HCT116 (cell line): ENCODE measurements around the gene NBEAL2. TPM values are rescaled to one million over a fixed set of nuclear protein-coding genes. Genes with fewer than 3 reads are reported as not detected.

ENCODE experiments used
- ATAC-seq: fragments of 200-7000 bp; cut with Tn5 transposase; 2 replicates; pipeline ENCODE4 v1.9.1; 2020; ENCODE audit warnings: mild to moderate bottlenecking, moderate library complexity
- BruUV-seq: library from RNA; stranded (reverse); fragments of 400-500 nt; replicated peaks from 2 replicates; lab custom pipeline; 2021; lab: Mats Ljungman, UMichigan
- CTCF ChIA-PET: fragments of 300-600 bp; sonication (Branson Sonifier 250); formaldehyde crosslinking; loops from one replicate; lab custom pipeline; 2021; ENCODE audit warnings: antibody characterized with exemption; lab: Charles Lee
- POLR2A ChIA-PET: fragments of 300-600, 350-600 bp; sonication (Branson Sonifier 250); formaldehyde crosslinking; loops from one replicate; lab custom pipeline; 2021; ENCODE audit warnings: antibody characterized with exemption; lab: Charles Lee
- RAD21 ChIA-PET, 2 experiments: fragments of 300-600 bp; sonication (Branson Sonifier 250); formaldehyde crosslinking; loops; one replicate each; lab custom pipeline; 2023; ENCODE audit warnings: low total read pairs in 2 of 2; ENCODE audit not compliant: uncharacterized antibody in 2 of 2, unreplicated experiment in 2 of 2, low non-redundant PET in 1 of 2; lab: Charles Lee
- DNase-seq: peaks from one replicate; pipeline ENCODE4 v3.0.0-alpha.2; 2010; ENCODE audit warnings: low read depth, low spot score
- H2AFZ ChIP-seq: fragments of 200-600 bp; shearing (Covaris generic), sonication (generic); 2 replicates; pipeline ENCODE4 v1.6.1; 2017; ENCODE audit warnings: low read depth, mixed run types, mixed read lengths, antibody characterized with exemption, low read length; ENCODE audit not compliant: poor library complexity, severe bottlenecking
- H3K27ac ChIP-seq: 2 replicates; pipeline ENCODE4 v1.5.1; 2012; ENCODE audit warnings: low read depth, low read length
- H3K27me3 ChIP-seq: fragments of 200-600 bp; sonication (generic); 2 replicates; pipeline ENCODE4 v1.6.1; 2016; ENCODE audit warnings: mixed run types, low read length, mixed read lengths; ENCODE audit not compliant: insufficient read depth
- H3K36me3 ChIP-seq, 2 experiments: fragments of 200-500 bp in 1 of 2; fragments of 200-600 bp in 1 of 2; sonication (Bioruptor generic) in 1 of 2; sonication (generic) in 1 of 2; 2 replicates each; pipeline versions ENCODE4 v1.5.1 to v1.6.1; 2014 to 2016; ENCODE audit warnings: low read length in 2 of 2, inconsistent platforms in 1 of 2, mixed read lengths in 1 of 2, mixed run types in 1 of 2; ENCODE audit not compliant: insufficient read depth in 2 of 2, control insufficient read depth in 1 of 2
- H3K4me1 ChIP-seq, 2 experiments: fragments of 200-600 bp in 1 of 2; sonication (generic) in 1 of 2; 2 replicates each; pipeline versions ENCODE4 v1.5.1 to v1.6.1; 2012 to 2017; ENCODE audit warnings: low read length in 2 of 2, inconsistent platforms in 1 of 2, mild to moderate bottlenecking in 1 of 2, mixed read lengths in 1 of 2, mixed run types in 1 of 2, moderate library complexity in 1 of 2; ENCODE audit not compliant: insufficient read depth in 2 of 2, control insufficient read depth in 1 of 2
- H3K4me2 ChIP-seq: fragments of 200-600 bp; sonication (generic); 2 replicates; pipeline ENCODE4 v1.6.1; 2017; ENCODE audit warnings: mixed run types, low read length, mixed read lengths
- H3K4me3 ChIP-seq, 2 experiments: fragments of 200-600 bp in 1 of 2; sonication (generic) in 1 of 2; replicated peaks in 1 of 2; 2 replicates each; pipeline ENCODE4 v1.5.1; 2011 to 2016; ENCODE audit warnings: low read length in 2 of 2, control low read depth in 1 of 2, low read depth in 1 of 2, mild to moderate bottlenecking in 1 of 2, mixed read lengths in 1 of 2, mixed run types in 1 of 2
- H3K79me2 ChIP-seq: fragments of 200-600 bp; sonication (generic); 2 replicates; pipeline ENCODE4 v1.6.1; 2017; ENCODE audit warnings: mild to moderate bottlenecking, mixed run types, low read length, moderate library complexity, mixed read lengths; ENCODE audit not compliant: insufficient read depth
- H3K9ac ChIP-seq: fragments of 200-600 bp; sonication (generic); 2 replicates; pipeline ENCODE4 v1.6.1; 2016; ENCODE audit warnings: low read length, mixed read lengths
- H3K9me2 ChIP-seq: fragments of 200-600 bp; sonication (generic), shearing (Covaris generic); 2 replicates; pipeline ENCODE4 v1.6.1; 2017; ENCODE audit warnings: mixed run types, mild to moderate bottlenecking, moderate library complexity; ENCODE audit not compliant: insufficient read depth
- H3K9me3 ChIP-seq, 2 experiments: fragments of 200-500 bp in 1 of 2; fragments of 200-600 bp in 1 of 2; sonication (Bioruptor generic) in 1 of 2; sonication (generic) in 1 of 2; 2 replicates each; pipeline ENCODE4 v1.6.1; 2014 to 2017; ENCODE audit warnings: low read length in 2 of 2, mixed read lengths in 2 of 2, inconsistent platforms in 1 of 2, low read depth in 1 of 2, mild to moderate bottlenecking in 1 of 2, mixed run types in 1 of 2, moderate library complexity in 1 of 2; ENCODE audit not compliant: control insufficient read depth in 1 of 2, insufficient read depth in 1 of 2
- H4K20me1 ChIP-seq: fragments of 200-600 bp; sonication (generic), shearing (Covaris generic); 2 replicates; pipeline ENCODE4 v1.6.1; 2017; ENCODE audit warnings: mixed run types, mild to moderate bottlenecking, moderate library complexity; ENCODE audit not compliant: insufficient read depth
- ATF3 ChIP-seq: IDR thresholded peaks from 2 replicates; pipeline ENCODE4 v1.6.1; 2012
- CBX3 ChIP-seq: IDR thresholded peaks from 2 replicates; pipeline ENCODE4 v1.6.1; 2012; ENCODE audit warnings: low read depth
- CEBPB ChIP-seq: IDR thresholded peaks from 2 replicates; pipeline ENCODE4 v1.6.1; 2012; ENCODE audit warnings: low read depth
- CTCF ChIP-seq, 3 experiments: fragments of 200-600 bp in 1 of 3; sonication (generic) in 1 of 3; IDR thresholded peaks in 2 of 3; conservative IDR thresholded peaks in 1 of 3; 2 replicates each; pipeline ENCODE4 v1.5.1; 2012 to 2017; ENCODE audit warnings: low read depth in 2 of 3, low read length in 2 of 3, antibody characterized with exemption in 1 of 3, borderline replicate concordance in 1 of 3, control low read depth in 1 of 3, mild to moderate bottlenecking in 1 of 3, mixed read lengths in 1 of 3, mixed run types in 1 of 3, moderate library complexity in 1 of 3; ENCODE audit not compliant: insufficient read depth in 1 of 3
- ELF1 ChIP-seq: IDR thresholded peaks from 2 replicates; pipeline ENCODE4 v1.6.1; 2012; ENCODE audit warnings: low read depth, borderline replicate concordance
- EZH2 ChIP-seq: fragments of 200-600 bp; sonication (generic); IDR thresholded peaks from 2 replicates; pipeline ENCODE4 v1.6.1; 2017; ENCODE audit warnings: antibody characterized with exemption, mixed run types
- EZH2phosphoT487 ChIP-seq: fragments of 200-600 bp; IDR thresholded peaks from 2 replicates; pipeline ENCODE4 v1.6.1; 2018; ENCODE audit warnings: antibody characterized with exemption, borderline replicate concordance
- FOSL1 ChIP-seq: IDR thresholded peaks from 2 replicates; pipeline ENCODE4 v1.6.1; 2012; ENCODE audit warnings: low read depth
- JUND ChIP-seq: IDR thresholded peaks from 2 replicates; pipeline ENCODE4 v1.6.1; 2012
- MAX ChIP-seq: IDR thresholded peaks from 2 replicates; pipeline ENCODE4 v1.6.1; 2012
- POLR2A ChIP-seq: IDR thresholded peaks from 2 replicates; pipeline ENCODE4 v1.7.0; 2011; ENCODE audit warnings: borderline replicate concordance; ENCODE audit not compliant: insufficient read depth, insufficient read length; ENCODE audit errors: extremely low read depth
- POLR2AphosphoS5 ChIP-seq: IDR thresholded peaks from 2 replicates; pipeline ENCODE4 v1.6.1; 2011; ENCODE audit warnings: mild to moderate bottlenecking, low read depth, low read length, moderate library complexity
- REST ChIP-seq: IDR thresholded peaks from 2 replicates; pipeline ENCODE4 v1.6.1; 2012; ENCODE audit warnings: low read depth
- SIN3A ChIP-seq: IDR thresholded peaks from 2 replicates; pipeline ENCODE4 v1.6.1; 2012; ENCODE audit warnings: low read depth
- SP1 ChIP-seq: IDR thresholded peaks from 2 replicates; pipeline ENCODE4 v1.6.1; 2012; ENCODE audit warnings: low read depth
- SRF ChIP-seq: IDR thresholded peaks from 2 replicates; pipeline ENCODE4 v1.6.1; 2012; ENCODE audit warnings: low read depth
- ZBTB33 ChIP-seq: IDR thresholded peaks from 2 replicates; pipeline ENCODE4 v1.6.1; 2011; ENCODE audit warnings: mild to moderate bottlenecking, low read length, moderate library complexity; ENCODE audit not compliant: insufficient replicate concordance; ENCODE audit errors: extremely low read depth
- ZFX ChIP-seq: fragments of 450-650 bp; IDR thresholded peaks from 2 replicates; pipeline ENCODE4 v1.6.1; 2017
- ZNF274 ChIP-seq: fragments of 200-500 bp; sonication (Bioruptor generic); IDR thresholded peaks from 2 replicates; pipeline ENCODE4 v1.6.1; 2014; ENCODE audit warnings: mild to moderate bottlenecking, low read depth, low read length, inconsistent platforms
- intact Hi-C: fragments of 100-400 bp; cut with micrococcal nuclease; formaldehyde crosslinking; loops from 2 replicates; pipeline ENCODE4 v1.10.0; 2022
- total RNA-seq: library from RNA; stranded (reverse); gene quantifications from one replicate; pipeline ENCODE4 v1.2.1, GENCODE V29; 2021; ENCODE audit not compliant: unreplicated experiment

NBEAL2 gene
- total RNA-seq, 1 experiment from 2014 or later: 72.9 TPM

- peaks cover 2 to 8% of the 10 kb centered on the region in 2 experiments; a peak in 2 of 4 replicates for H3K4me1 ChIP-seq
- no peaks in the 10 kb centered on the region for H3K27me3 ChIP-seq
- no peak for TF ChIP-seq ZNF274
- TF ChIP-seq JUND: no peak
- TF ChIP-seq FOSL1: no peak
- TF ChIP-seq EZH2phosphoT487: no peak
- TF ChIP-seq SRF: no peak
- TF ChIP-seq ATF3: no peak
- TF ChIP-seq EZH2: no peak
- no peak for TF ChIP-seq CEBPB
- no peak for TF ChIP-seq SIN3A
- no peak for TF ChIP-seq POLR2A
- TF ChIP-seq POLR2AphosphoS5: no peak
- TF ChIP-seq ZBTB33: no peak
- TF ChIP-seq REST: no peak
- TF ChIP-seq ZFX: no peak
- no peak for TF ChIP-seq MAX
- no peak for TF ChIP-seq CBX3
- TF ChIP-seq SP1: no peak
- no peak for TF ChIP-seq ELF1
- no peak for TF ChIP-seq CTCF (IDR thresholded peaks at IDR 0.05 in 2 of 3, conservative IDR thresholded peaks at IDR 0.05 in 1 of 3; ENCODE audit: borderline replicate concordance in 1 of 3, insufficient read depth in 1 of 3, low read depth in 2 of 3, low read length in 2 of 3)
- TF ChIP-seq, all 23 proteins: peak for 0
- H3K36me3 ChIP-seq: peaks cover 0 to 10% of the 10 kb centered on the region in 2 experiments; a peak in 2 of 4 replicates
- ChIA-PET CTCF (no interaction called here), POLR2A (no interaction called here), RAD21 (interaction anchor here in 1 of 2 experiments (0.6 kb wide), 1 partner anchor 10 kb away, joined by 3 read pairs; no protein-coding TSS in a partner anchor)
- no TSS peak for BruUV-seq
- DNase-seq (no peak), ATAC-seq (no peak)
- intact Hi-C loops: no loop called here
- no peaks in the 10 kb centered on the region; the same call in 1 of the 2 replicates for H3K79me2 ChIP-seq
- H3K9ac ChIP-seq: no peak overlapping the region
- H3K9me2 ChIP-seq: no peaks in the 10 kb centered on the region
- H4K20me1 ChIP-seq: no peaks in the 10 kb centered on the region
- H3K27ac ChIP-seq: no peak overlapping the region
- H3K9me3 ChIP-seq: no peaks in the 10 kb centered on the region
- no peak overlapping the region for H3K4me3 ChIP-seq
- H3K4me2 ChIP-seq: no peak overlapping the region
- no peak overlapping the region for H2AFZ ChIP-seq
These were observed 12.8 kb downstream of the NBEAL2 start for GRCh38 chr3:46992231-46992630.
